K562 (cell line): Measurements from ENCODE around the gene SFXN5. TPM values are rescaled to one million over a fixed set of nuclear protein-coding genes. Genes with fewer than 3 reads are reported as not detected.

Source experiments
- ATAC-seq: fragments of 200-7000 bp; cut with Tn5 transposase; 3 replicates; pipeline ENCODE4 v1.9.1; 2020; ENCODE audit warnings: moderate library complexity
- BruUV-seq: library from RNA; stranded (reverse); fragments of 400-500 nt; replicated peaks from 2 replicates; lab custom pipeline; 2021; lab: Mats Ljungman, UMichigan
- CTCF ChIA-PET: fragments of 300-600 bp; formaldehyde crosslinking; extraction: SDS; loops from one replicate; lab custom pipeline; 2021; ENCODE audit warnings: low intra/inter-chr PET ratio; lab: Yijun Ruan, JAX
- POLR2A ChIA-PET: fragments of 300-600, 350-650 bp; sonication (Branson Sonifier 250); formaldehyde crosslinking; extraction: SDS; loops from one replicate; lab custom pipeline; 2021; ENCODE audit warnings: antibody characterized with exemption, inconsistent platforms; lab: Yijun Ruan, JAX
- DNase-seq, 4 experiments: peaks; one replicate each; pipeline versions ENCODE4 v3.0.0 to v3.0.0-alpha.2; 2011 to 2018; ENCODE audit warnings: low spot score in 3 of 4, mixed read lengths in 3 of 4; ENCODE audit errors: extremely low read depth in 1 of 4
- FAIRE-seq: peaks from 2 replicates; lab custom pipeline; 2011; peaks lifted over from hg19 to GRCh38; lab: Jason Lieb, UNC
- H2AFZ ChIP-seq: 2 replicates; pipeline ENCODE4 v1.6.0; 2011; ENCODE audit warnings: low read depth, low read length, control low read depth, inconsistent platforms
- H3K27ac ChIP-seq: fragments of 200-600 bp; 3 replicates; pipeline ENCODE4 v1.8.0; 2011; ENCODE audit warnings: low read depth, mild to moderate bottlenecking, control low read depth, inconsistent platforms, low read length, moderate library complexity, mixed read lengths; ENCODE audit errors: extremely low read depth
- H3K27me3 ChIP-seq, 2 experiments: fragments of 300-600 bp in 1 of 2; 2 replicates in 1 of 2; 3 replicates in 1 of 2; pipeline versions ENCODE4 v1.6.0 to v1.8.0; 2011; ENCODE audit warnings: inconsistent platforms in 2 of 2, low read length in 2 of 2, mild to moderate bottlenecking in 1 of 2, mixed read lengths in 1 of 2, moderate library complexity in 1 of 2; ENCODE audit not compliant: control insufficient read depth in 2 of 2, insufficient read depth in 2 of 2
- H3K36me3 ChIP-seq: fragments of 300-600 bp; 3 replicates; pipeline ENCODE4 v1.8.0; 2011; ENCODE audit warnings: mild to moderate bottlenecking, low read length, inconsistent platforms; ENCODE audit not compliant: control insufficient read depth, insufficient read depth
- H3K4me1 ChIP-seq, 2 experiments: fragments of 200-600 bp in 1 of 2; replicated peaks in 1 of 2; 2 replicates in 1 of 2; 3 replicates in 1 of 2; pipeline versions ENCODE4 v1.5.1 to v1.8.0; 2011; ENCODE audit warnings: inconsistent platforms in 2 of 2, low read length in 2 of 2, mild to moderate bottlenecking in 1 of 2, mixed read lengths in 1 of 2, moderate library complexity in 1 of 2; ENCODE audit not compliant: control insufficient read depth in 2 of 2, insufficient read depth in 2 of 2
- H3K4me2 ChIP-seq: 2 replicates; pipeline ENCODE4 v1.6.1; 2011; ENCODE audit warnings: low read length, control low read depth, inconsistent platforms, mixed read lengths; ENCODE audit not compliant: insufficient read depth
- H3K4me3 ChIP-seq: fragments of 200-600 bp; sonication (generic), shearing (Covaris generic); 2 replicates; pipeline ENCODE4 v1.5.1; 2016; ENCODE audit warnings: control low read depth, inconsistent platforms
- H3K79me2 ChIP-seq: fragments of 200-600 bp; 3 replicates; pipeline ENCODE4 v1.8.0; 2011; ENCODE audit warnings: low read length, inconsistent platforms; ENCODE audit not compliant: control insufficient read depth, insufficient read depth
- H3K9ac ChIP-seq, 2 experiments: 2 replicates each; pipeline versions ENCODE4 v1.6.0 to v1.6.1; 2011; ENCODE audit warnings: low read depth in 2 of 2, low read length in 2 of 2, control low read depth in 1 of 2, inconsistent platforms in 1 of 2, mild to moderate bottlenecking in 1 of 2, mixed read lengths in 1 of 2; ENCODE audit not compliant: insufficient read depth in 1 of 2
- H3K9me1 ChIP-seq: one replicate; pipeline ENCODE4 v1.6.0; 2011; ENCODE audit warnings: inconsistent platforms, mild to moderate bottlenecking, low read length, moderate library complexity; ENCODE audit not compliant: control insufficient read depth, insufficient read depth
- H3K9me3 ChIP-seq: replicated peaks from 2 replicates; pipeline ENCODE4 v1.5.1; 2011; ENCODE audit warnings: low read depth, low read length, inconsistent platforms; ENCODE audit not compliant: control insufficient read depth, insufficient read depth
- H4K20me1 ChIP-seq: replicated peaks from 2 replicates; pipeline ENCODE4 v1.6.1; 2011; ENCODE audit warnings: low read length, inconsistent platforms, mixed read lengths; ENCODE audit not compliant: control insufficient read depth, insufficient read depth
- ARNT ChIP-seq, 2 experiments: fragments of 450-650 bp; IDR thresholded peaks; 2 replicates each; pipeline ENCODE4 v1.6.1; 2016; ENCODE audit warnings: mild to moderate bottlenecking in 1 of 2
- HSF4 ChIP-seq: fragments of 250-450 bp; sonication (Bioruptor Pico); IDR thresholded peaks from 2 replicates; pipeline ENCODE4 v2.1.2; 2022; ENCODE audit warnings: mild to moderate bottlenecking, moderate library complexity, borderline replicate concordance
- NR4A1 ChIP-seq, 2 experiments: fragments of 250-450 bp in 1 of 2; fragments of 450-650 bp in 1 of 2; sonication (Bioruptor Pico) in 1 of 2; IDR thresholded peaks; 2 replicates each; pipeline versions ENCODE4 v1.4.0 to v1.6.1; 2016 to 2020; ENCODE audit warnings: mild to moderate bottlenecking in 2 of 2, missing compliant biosample characterization in 1 of 2, missing genetic modification characterization in 1 of 2, moderate library complexity in 1 of 2
- NUFIP1 ChIP-seq: fragments of 450-650 bp; IDR thresholded peaks from 2 replicates; pipeline ENCODE4 v1.6.1; 2018; ENCODE audit not compliant: partially characterized antibody
- POLR2G ChIP-seq: fragments of 200-400 bp; formaldehyde crosslinking; IDR thresholded peaks from 2 replicates; pipeline ENCODE4 v1.6.1; 2017; ENCODE audit warnings: low read depth, mild to moderate bottlenecking, antibody characterized with exemption, low read length, moderate library complexity
- SIX5 ChIP-seq, 2 experiments: IDR thresholded peaks; 2 replicates each; pipeline ENCODE4 v1.6.1; 2011; ENCODE audit warnings: low read length in 2 of 2, borderline replicate concordance in 1 of 2, low read depth in 1 of 2, mild to moderate bottlenecking in 1 of 2, moderate library complexity in 1 of 2; ENCODE audit not compliant: insufficient read depth in 1 of 2
- SMC3 ChIP-seq: conservative IDR thresholded peaks from 2 replicates; pipeline ENCODE4 v1.6.1; 2011; ENCODE audit warnings: low read depth, low read length, improper control_type of control experiment; ENCODE audit not compliant: insufficient read depth
- SREBF2 ChIP-seq: sonication (generic); formaldehyde crosslinking; IDR thresholded peaks from 2 replicates; pipeline ENCODE4 v1.4.0; 2020; ENCODE audit warnings: mild to moderate bottlenecking, missing genetic modification reagents
- TARDBP ChIP-seq: fragments of 450-650 bp; IDR thresholded peaks from 2 replicates; pipeline ENCODE4 v1.6.1; 2016
- ZHX1 ChIP-seq: fragments of 150-350 bp; conservative IDR thresholded peaks from 2 replicates; pipeline ENCODE4 v1.6.1; 2014; ENCODE audit warnings: low read length
- ZKSCAN1 ChIP-seq: fragments of 150-350 bp; IDR thresholded peaks from 2 replicates; pipeline ENCODE4 v1.6.1; 2016; ENCODE audit warnings: low read depth, low read length
- WGBS: fragments of 100-300 bp; shearing (Covaris generic); methylation state at CpG from one replicate; pipeline ENCODE4 v1.1.6; 2016; ENCODE audit warnings: low coverage, mixed read lengths; ENCODE audit not compliant: insufficient coverage; ENCODE audit errors: missing lambda C conversion rate; 5-methylcytosine and 5-hydroxymethylcytosine counted together
- in situ Hi-C: fragments of 300-500 bp; cut with MboI; formaldehyde crosslinking; loops from 4 replicates; pipeline ENCODE4 v1.15.0; 2018; ENCODE audit warnings: inconsistent platforms, mixed read lengths
- intact Hi-C: fragments of 100-400 bp; cut with micrococcal nuclease; formaldehyde crosslinking; loops from 2 replicates; pipeline ENCODE4 v1.14.2; 2022
- polyA plus RNA-seq, 8 experiments: library from polyadenylated mRNA; depleted of rRNA in 4 of 8; stranded (reverse) in 5 of 8; unstranded in 3 of 8; fragments of >200 nt; fragmentation: Nextera tagmentation in 2 of 8; fragmentation: Illumina TruSeq in 1 of 8; extraction: Ambion mirVana in 2 of 8; extraction: Trizol in 1 of 8; gene quantifications; 2 replicates each; pipeline versions ENCODE4 v1.2.1 to v1.2.3, GENCODE V29; 2011 to 2014; ENCODE audit warnings: inconsistent platforms in 1 of 8, missing spikeins in 1 of 8
- total RNA-seq, 7 experiments: library from RNA; depleted of rRNA in 6 of 7; stranded (reverse); fragments of >200 nt in 6 of 7; fragmentation: Illumina TruSeq in 2 of 7; extraction: Trizol in 2 of 7; gene quantifications; 2 replicates each; pipeline versions ENCODE4 v1.2.1 to v1.2.3, GENCODE V29; 2011 to 2021; ENCODE audit warnings: low replicate concordance in 1 of 7
- TF ChIP-seq, protein P1 (sequence below): fragments of 250-450 bp; sonication (Bioruptor Pico); IDR thresholded peaks from 2 replicates; pipeline ENCODE4 v1.4.0; 2020

The SFXN5 gene
- total and polyA plus RNA-seq, 9 of the 15 experiments (the other 6 are each of a cell fraction or from before 2014, with no cell fraction given), result 8.3 to 22.6 (median 16.0) TPM

DNA sequence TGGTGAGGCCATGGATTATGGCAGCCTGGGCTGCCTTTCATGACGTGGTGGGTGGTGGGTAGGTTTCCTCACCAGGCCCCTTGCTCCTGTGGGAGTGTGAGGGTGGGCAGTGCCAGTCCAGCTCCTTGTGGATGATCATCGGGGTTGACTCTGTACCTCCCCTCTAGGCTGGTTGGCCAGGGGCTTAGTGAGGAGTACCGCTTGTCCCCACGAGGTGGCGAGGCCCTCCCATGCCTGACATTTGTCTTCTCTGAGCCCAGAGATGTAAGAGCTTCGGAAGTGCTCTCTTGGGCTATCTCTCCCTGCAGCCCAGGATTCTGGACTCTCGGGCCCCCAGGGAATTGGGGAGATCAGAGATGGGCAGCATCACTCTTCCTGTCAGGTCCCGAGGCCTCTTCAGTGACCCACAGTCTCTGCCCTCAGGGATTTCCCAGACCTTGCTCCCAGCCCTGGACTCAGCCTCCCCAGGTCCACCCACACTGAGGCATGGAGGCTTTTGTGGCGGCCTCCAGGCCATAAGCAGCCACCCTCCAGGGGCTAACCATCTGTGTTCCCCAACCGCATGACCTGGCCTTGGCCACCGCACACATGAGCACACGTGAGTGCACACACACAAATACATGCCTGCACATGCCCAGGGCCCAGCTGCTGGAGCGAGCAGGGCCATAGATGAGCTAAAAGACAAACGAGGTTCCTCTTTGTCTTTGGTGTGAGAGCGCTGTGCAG lies 177.8 kb downstream of the SFXN5 start (continued):
- TF ChIP-seq ZHX1, result no peak

- Histone ChIP-seq H3K4me1 (peaks cover 6 to 10% of the 10 kb centered on the region in 2 experiments; a peak in 3 of 5 replicates), H3K27ac (no peak overlapping the region), H2AFZ (no peak overlapping the region), H3K9me3 (no peaks in the 10 kb centered on the region), H3K36me3 (peaks cover 26% of the 10 kb centered on the region; the same call in 2 of the 3 replicates), H4K20me1 (peaks cover 23% of the 10 kb centered on the region), H3K4me3 (no peak overlapping the region), H3K4me2 (no peak overlapping the region), H3K9ac (no peak overlapping the region), H3K27me3 (peaks cover 3 to 33% of the 10 kb centered on the region in 2 experiments; a peak in 3 of 5 replicates), H3K79me2 (peaks cover 5% of the 10 kb centered on the region; the same call in 1 of the 3 replicates), H3K9me1 (no peaks in the 10 kb centered on the region)
- DNase-seq, result peak in 3 of 4 experiments; percentile 54 to 63 (median 55)
- intact Hi-C loops (loop anchor here (1.0 to 5.0 kb wide), 6 partner anchors 43 to 368 kb away; partner anchors contain the start of gene SFXN5), in situ Hi-C loops (loop anchor here (5.0 kb wide), 2 partner anchors 45 to 270 kb away; no protein-coding TSS in a partner anchor)
- POLR2A ChIA-PET, result interaction anchor here (0.6 to 1.1 kb wide), 3 partner anchors 28 to 533 kb away, joined by 3 to 4 read pairs (median 3); no protein-coding TSS in a partner anchor
- no TSS peak for BruUV-seq
- CTCF ChIA-PET, result interaction anchor here (0.7 to 6.2 kb wide), 12 partner anchors 9 to 367 kb away, joined by 3 to 56 read pairs (median 6); partner anchors contain the start of gene RAB11FIP5
- FAIRE-seq, result no peak
- peak; percentile 73 for ATAC-seq
- 14% methylated on average over 10 of the region's 11 CpGs for WGBS
- TF ChIP-seq NR4A1 (CRISPR knock-in tag; IDR thresholded peaks at IDR 0.05), result no peak
- TF ChIP-seq NR4A1 (tag; IDR thresholded peaks at IDR 0.05), result no peak
- TF ChIP-seq ARNT (IDR thresholded peaks at IDR 0.05), result no peak
- TF ChIP-seq, protein P1, sequence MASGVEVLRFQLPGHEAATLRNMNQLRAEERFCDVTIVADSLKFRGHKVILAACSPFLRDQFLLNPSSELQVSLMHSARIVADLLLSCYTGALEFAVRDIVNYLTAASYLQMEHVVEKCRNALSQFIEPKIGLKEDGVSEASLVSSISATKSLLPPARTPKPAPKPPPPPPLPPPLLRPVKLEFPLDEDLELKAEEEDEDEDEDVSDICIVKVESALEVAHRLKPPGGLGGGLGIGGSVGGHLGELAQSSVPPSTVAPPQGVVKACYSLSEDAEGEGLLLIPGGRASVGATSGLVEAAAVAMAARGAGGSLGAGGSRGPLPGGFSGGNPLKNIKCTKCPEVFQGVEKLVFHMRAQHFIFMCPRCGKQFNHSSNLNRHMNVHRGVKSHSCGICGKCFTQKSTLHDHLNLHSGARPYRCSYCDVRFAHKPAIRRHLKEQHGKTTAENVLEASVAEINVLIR, result no peak
- TF ChIP-seq SIX5 (IDR thresholded peaks at IDR 0.05; ENCODE audit: borderline replicate concordance in 1 of 2, insufficient read depth in 1 of 2, low read depth in 1 of 2, low read length in 2 of 2), result no peak
- TF ChIP-seq NUFIP1, result no peak
- TF ChIP-seq SMC3, result peak; percentile 66
- peak; percentile 18; the same call in 1 of the 2 replicates for TF ChIP-seq POLR2G
- no peak for TF ChIP-seq ZKSCAN1
- no peak for TF ChIP-seq SREBF2
- no peak for TF ChIP-seq HSF4 (CRISPR knock-in tag)
- no peak for TF ChIP-seq TARDBP
These were observed 178.9 kb downstream of the SFXN5 start for GRCh38 chr2:72892506-72893173.
